Measurements from ENCODE around the gene GNB1L.
"Not testable (repeated sequence)": the region's sequence is repeated elsewhere in the genome, so short reads cannot be mapped to it uniquely, and the experiment has no call there.

GNB1L gene

GRCh38 chr22:19888131-19888746 lies 33.6 kb upstream of the GNB1L start:
- DNase-seq (ENCODE audit: low spot score) = no peak

GRCh38 chr22:19887256-19887985 lies 32.7 kb upstream of the GNB1L start:
- DNase-seq (ENCODE audit: low spot score) = no peak

GRCh38 chr22:19886605-19887255 lies 32.1 kb upstream of the GNB1L start:
- no peak for DNase-seq (ENCODE audit: low spot score)

GRCh38 chr22:19885841-19886592 lies 31.3 kb upstream of the GNB1L start:
- no peak for DNase-seq (ENCODE audit: low spot score)

- DNase-seq (ENCODE audit: low spot score) = no peak
Observed at GRCh38 chr22:19884954-19885751, 30.5 kb upstream of the GNB1L start.

- no peak for DNase-seq (ENCODE audit: low spot score)
Observed at GRCh38 chr22:19884161-19884953, 29.7 kb upstream of the GNB1L start.

GRCh38 chr22:19883446-19883845 lies 28.8 kb upstream of the GNB1L start:
- DNase-seq (ENCODE audit: low spot score) = not testable (repeated sequence)

- no peak for DNase-seq (ENCODE audit: low spot score)
Observed at GRCh38 chr22:19882446-19883381, 28.0 kb upstream of the GNB1L start.

- peak; percentile 98 for DNase-seq (ENCODE audit: low spot score)
Observed at GRCh38 chr22:19880786-19881569, 26.3 kb upstream of the GNB1L start.

- DNase-seq (ENCODE audit: low spot score) = no peak
Observed at GRCh38 chr22:19879992-19880785, 25.5 kb upstream of the GNB1L start.

- no peak for DNase-seq (ENCODE audit: low spot score)
Observed at GRCh38 chr22:19879643-19879991, 24.9 kb upstream of the GNB1L start.

- no peak for DNase-seq (ENCODE audit: low spot score)
Observed at GRCh38 chr22:19879246-19879570, 24.5 kb upstream of the GNB1L start.

GRCh38 chr22:19878461-19879245 lies 24.0 kb upstream of the GNB1L start:
- DNase-seq (ENCODE audit: low spot score) = no peak

- DNase-seq (ENCODE audit: low spot score) = no peak
Observed at GRCh38 chr22:19877626-19878339, 23.1 kb upstream of the GNB1L start.

- DNase-seq (ENCODE audit: low spot score) = no peak
Observed at GRCh38 chr22:19876941-19877625, 22.4 kb upstream of the GNB1L start.

- no peak for DNase-seq (ENCODE audit: low spot score)
Observed at GRCh38 chr22:19876314-19876940, 21.8 kb upstream of the GNB1L start.

Measured in AG08396 (cell line).